Endometrial microvascular endothelial cells (primary cell): Measurements from ENCODE around the gene RASGEF1C. TPM values are rescaled to one million over a fixed set of nuclear protein-coding genes. Genes with fewer than 3 reads are reported as not detected.
"Not testable (repeated sequence)": the region's sequence is repeated elsewhere in the genome, so short reads cannot be mapped to it uniquely, and the experiment has no call there.

ENCODE experiments used
- in situ Hi-C: cut with HindIII; loops from 2 replicates; pipeline ENCODE4 v1.10.0; 2017; ENCODE audit warnings: low sequenced_read_pairs, low pct_unique_long_range_greater_than_20kb; ENCODE audit errors: inconsistent ontology term
- total RNA-seq: library from RNA; depleted of rRNA; stranded (reverse); fragments of >200 nt; gene quantifications from one replicate; pipeline ENCODE4 v1.2.3, GENCODE V29; 2015; ENCODE audit errors: inconsistent ontology term

Gene RASGEF1C
- total RNA-seq, 1 donor from 2014 or later = not detected

GRCh38 chr5:180129291-180130190 lies 79.5 kb downstream of the RASGEF1C start:
- in situ Hi-C loops = no loop called here

GRCh38 chr5:180128671-180129261 lies 80.2 kb downstream of the RASGEF1C start:
- in situ Hi-C loops = no loop called here

DNA sequence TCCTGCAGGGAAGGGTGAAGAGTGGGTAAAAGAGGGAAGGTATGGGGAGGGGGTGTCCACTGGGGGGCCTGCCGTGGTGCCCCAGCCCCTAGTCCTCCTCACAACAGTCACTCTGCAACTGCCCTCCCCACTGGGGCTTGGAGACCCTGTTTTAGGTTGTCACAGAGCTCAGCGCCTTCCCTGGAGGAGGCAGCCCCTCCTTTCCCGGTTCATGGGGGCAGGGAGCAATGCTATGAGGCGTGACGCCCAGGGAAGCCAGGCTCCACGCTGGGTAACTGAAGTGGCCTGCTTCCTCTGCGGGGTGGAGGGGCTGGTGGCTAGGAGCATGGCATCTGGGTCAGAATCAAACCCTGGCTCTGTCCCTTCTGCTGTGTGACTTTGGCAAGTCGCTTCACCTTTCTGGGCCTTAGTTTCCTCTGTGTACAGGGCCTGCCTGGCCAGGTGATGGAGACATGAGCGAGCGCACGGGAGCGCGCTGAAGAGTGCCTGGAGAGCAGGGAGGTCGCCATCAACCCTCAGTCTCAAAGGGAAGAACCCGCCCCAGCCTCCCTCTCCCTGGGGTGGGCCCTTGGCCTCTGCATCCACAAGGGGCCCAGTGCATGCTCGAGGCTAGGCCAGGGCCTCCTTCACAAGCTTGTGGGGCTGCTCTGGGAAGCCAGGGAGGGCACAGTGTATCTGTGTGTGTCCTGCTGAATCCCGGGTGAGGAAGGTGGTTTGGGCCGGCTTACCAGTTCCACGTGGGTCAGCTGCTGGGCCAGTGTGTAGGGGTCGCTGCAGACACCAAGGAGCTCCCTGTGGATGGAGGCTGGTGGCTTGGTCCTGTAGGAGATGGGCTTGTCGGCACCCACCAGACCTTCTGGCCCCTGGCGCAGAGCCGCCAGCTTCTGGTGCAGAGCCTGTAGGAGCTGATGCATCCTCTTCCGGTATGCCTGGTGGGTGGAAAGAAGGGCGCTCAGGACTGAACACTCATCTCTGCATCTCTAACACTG lies 81.0 kb downstream of the RASGEF1C start:
- in situ Hi-C loops = no loop called here

DNA sequence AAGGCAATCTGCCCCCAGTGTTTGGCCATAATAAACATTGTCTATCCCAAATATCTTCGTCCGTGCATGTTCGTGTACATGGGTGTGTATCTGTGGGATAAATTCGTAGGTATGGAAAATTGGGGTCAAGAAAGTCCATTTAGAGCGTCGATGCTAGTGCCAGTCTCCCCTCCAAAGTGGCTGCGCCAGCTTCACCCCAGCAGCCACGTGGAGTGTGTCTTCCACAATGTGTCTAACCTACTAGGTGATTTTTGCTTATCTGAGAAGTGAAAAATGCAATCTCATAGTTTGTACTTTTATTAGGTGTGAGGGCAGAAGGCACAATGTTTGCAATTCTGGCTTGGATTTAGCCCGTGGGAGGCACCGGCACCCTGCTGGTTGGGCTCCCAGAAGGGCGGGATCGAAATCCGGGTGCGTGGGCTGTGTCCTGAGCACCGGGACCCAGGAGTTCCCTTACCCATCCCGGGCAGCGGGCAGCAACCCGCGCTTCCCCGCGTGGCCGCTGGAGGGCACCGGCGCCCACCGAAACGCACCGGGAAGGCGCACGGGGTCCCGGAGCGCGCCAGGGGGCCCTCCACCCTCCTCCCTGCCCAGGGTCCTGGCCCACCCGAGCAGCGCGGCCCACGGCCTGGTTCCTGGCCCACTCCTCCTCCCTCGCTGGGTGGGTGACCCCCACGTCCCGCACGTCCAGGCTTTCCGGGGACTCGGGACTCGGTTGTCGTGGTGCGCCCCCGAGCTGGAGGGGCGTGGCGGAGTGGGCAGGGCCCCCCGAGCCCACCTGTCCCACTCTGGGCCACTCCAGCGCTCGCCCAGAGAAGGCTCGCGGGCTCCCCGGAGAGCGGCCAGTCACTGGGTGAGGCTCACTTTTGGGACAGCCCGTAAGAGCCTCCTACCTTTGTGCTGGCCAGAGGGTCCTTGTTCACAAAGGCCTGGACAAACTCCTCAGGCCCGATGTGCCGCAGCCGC lies 82.0 kb downstream of the RASGEF1C start:
- in situ Hi-C loops = no loop called here

DNA sequence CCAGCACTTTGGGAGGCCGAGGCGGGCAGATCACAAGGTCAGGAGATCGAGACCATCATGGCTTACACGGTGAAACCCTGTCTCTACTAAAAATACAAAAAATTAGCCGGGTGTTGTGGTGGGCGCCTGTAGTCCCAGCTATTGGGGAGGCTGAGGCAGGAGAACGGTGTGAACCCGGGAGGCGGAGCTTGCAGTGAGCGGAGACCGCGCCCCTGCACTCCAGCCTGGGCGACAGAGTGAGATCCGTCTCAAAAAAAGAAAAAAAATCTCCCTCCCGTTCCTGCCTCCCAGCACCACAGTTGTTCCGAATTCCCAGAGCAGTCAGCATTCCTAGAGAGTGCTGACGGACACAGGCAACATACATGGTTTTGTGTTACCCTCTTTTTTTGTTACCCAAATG lies 82.9 kb downstream of the RASGEF1C start:
- in situ Hi-C loops = not testable (repeated sequence)

GRCh38 chr5:180124662-180125061 lies 84.3 kb downstream of the RASGEF1C start:
- in situ Hi-C loops = not testable (repeated sequence)

DNA sequence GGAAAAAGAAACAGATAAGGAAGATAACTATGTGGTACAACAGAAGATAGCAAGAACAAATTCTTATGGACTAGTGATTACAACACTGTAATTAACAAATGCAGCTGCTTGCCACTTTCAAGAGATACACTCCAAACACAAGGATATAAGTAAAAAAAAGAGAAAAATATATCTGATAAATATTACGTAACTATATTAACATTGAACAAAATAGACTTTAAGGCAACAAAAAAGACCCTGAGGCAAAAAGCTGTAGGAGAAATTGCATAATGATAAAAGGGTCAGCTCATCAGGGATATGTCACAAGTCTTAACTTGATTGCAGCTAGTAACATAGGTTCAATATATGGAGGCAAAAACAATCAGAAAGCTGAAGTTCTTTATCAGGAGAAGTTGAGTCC lies 86.1 kb downstream of the RASGEF1C start:
- in situ Hi-C loops = no loop called here

GRCh38 chr5:180121826-180122413 lies 87.1 kb downstream of the RASGEF1C start:
- in situ Hi-C loops = no loop called here

GRCh38 chr5:180120237-180121101 lies 88.5 kb downstream of the RASGEF1C start:
- in situ Hi-C loops = no loop called here

DNA sequence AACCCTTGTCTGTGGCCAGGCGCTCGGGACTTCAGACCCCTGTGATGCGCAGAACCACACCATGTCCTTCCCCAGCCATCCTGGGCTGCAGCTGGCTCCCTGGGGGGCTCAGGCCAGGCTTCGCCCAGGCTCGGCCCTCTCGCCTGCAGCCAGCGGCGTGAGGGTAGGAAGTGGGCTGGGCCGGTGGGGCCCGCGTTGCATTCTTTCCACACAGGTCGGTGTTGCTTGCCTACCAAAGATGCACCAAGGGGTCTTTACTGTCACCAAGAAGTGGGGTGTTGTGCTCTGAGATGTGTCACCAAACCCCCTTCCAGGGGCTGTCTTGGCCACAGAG lies 89.1 kb downstream of the RASGEF1C start:
- in situ Hi-C loops = no loop called here

DNA sequence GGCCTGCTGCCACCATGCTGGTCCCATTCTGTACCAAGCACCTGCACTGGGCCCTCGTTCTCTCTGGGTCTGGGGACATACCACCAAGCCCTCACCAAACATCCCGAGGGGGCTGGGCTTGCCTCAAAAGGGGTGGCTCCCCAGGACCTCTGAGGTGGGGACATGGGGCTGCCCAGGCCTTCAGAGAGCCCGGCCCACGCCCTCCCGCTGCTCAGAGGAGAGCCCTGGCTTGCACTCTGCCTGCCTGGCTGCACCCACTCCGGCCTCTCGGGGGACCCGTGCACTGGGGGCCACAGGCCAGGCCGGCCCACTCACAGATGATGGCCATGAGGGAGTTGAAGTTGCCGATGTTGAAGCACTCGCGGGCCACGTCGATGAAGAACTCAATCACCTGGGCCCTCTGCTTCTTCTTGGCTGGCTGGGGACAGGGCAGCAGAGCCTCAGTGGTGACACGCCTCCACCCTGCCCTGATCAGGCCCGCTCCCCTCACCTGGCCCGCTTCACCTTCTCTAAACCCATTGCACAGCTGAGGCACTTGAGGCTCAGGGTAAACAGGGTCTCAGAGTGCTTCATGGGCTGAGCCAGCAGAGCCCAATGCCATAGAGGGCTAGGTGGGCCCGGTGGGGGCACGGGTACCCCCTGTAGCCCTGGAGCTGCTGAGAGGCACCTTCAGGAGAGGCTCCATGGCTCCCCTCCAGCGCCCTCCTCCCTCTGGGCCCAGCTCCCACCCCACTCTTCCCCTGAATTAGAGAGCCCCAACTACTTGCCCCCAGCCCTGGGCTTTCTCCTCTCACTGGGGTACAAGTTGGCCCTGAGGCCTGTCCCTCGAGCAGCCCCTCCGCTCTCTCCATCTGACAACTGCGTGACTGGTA lies 89.7 kb downstream of the RASGEF1C start:
- in situ Hi-C loops = no loop called here

- in situ Hi-C loops = no loop called here
These were observed 90.6 kb downstream of the RASGEF1C start for GRCh38 chr5:180118391-180118791.

GRCh38 chr5:180117000-180117725 lies 91.8 kb downstream of the RASGEF1C start:
- in situ Hi-C loops = no loop called here

- in situ Hi-C loops = no loop called here
These were observed 92.7 kb downstream of the RASGEF1C start for GRCh38 chr5:180116077-180116999.
